K562 (cell line): Measurements from ENCODE around the gene ZMYND19.

Experiments used
- MYNN ChIP-seq, 2 experiments: sonication (generic); formaldehyde crosslinking in 1 of 2; IDR thresholded peaks; 2 replicates each; pipeline versions ENCODE4 v1.5.0 to v1.6.1; 2016 to 2020; ENCODE audit warnings: antibody characterized with exemption in 1 of 2, missing genetic modification reagents in 1 of 2
- POLR2A ChIP-seq: fragments of 450-650 bp; conservative IDR thresholded peaks from 2 replicates; pipeline ENCODE4 v1.6.1; 2016

GRCh38 chr9:137619240-137620047, 29.1 kb upstream of the ZMYND19 start:
- TF ChIP-seq MYNN (IDR thresholded peaks at IDR 0.05), result no peak
- TF ChIP-seq MYNN (CRISPR knock-in tag; IDR thresholded peaks at IDR 0.05), result no peak
- peak; percentile 20; the same call in 1 of the 2 replicates for TF ChIP-seq POLR2A
